Upper lobe of left lung (tissue), 4 donors: ENCODE measurements around the gene SLC25A44.

Experiments
- CTCF ChIP-seq, 6 experiments: fragments of 450-650 bp in 4 of 6; fragments of 200-600 bp in 2 of 6; sonication (generic) in 2 of 6; IDR thresholded peaks; one replicate each; pipeline ENCODE4 v1.5.1; 2016 to 2019; ENCODE audit warnings: antibody characterized with exemption in 6 of 6
- EP300 ChIP-seq, 4 donors: sonication (generic); formaldehyde crosslinking; IDR thresholded peaks; one replicate each; pipeline ENCODE4 v1.5.1; 2017; ENCODE audit warnings: antibody characterized with exemption in 4 of 4, control low read depth in 2 of 4
- POLR2A ChIP-seq, 4 donors: fragments of 450-650 bp; IDR thresholded peaks; one replicate each; pipeline ENCODE4 v1.5.1; 2016 to 2017; ENCODE audit warnings: antibody characterized with exemption in 4 of 4, mild to moderate bottlenecking in 2 of 4
- POLR2AphosphoS5 ChIP-seq, 2 donors: sonication (generic); formaldehyde crosslinking; IDR thresholded peaks; one replicate each; pipeline ENCODE4 v1.5.1; 2017; ENCODE audit warnings: antibody characterized with exemption in 2 of 2

- TF ChIP-seq CTCF (IDR thresholded peaks at IDR 0.05) (no peak), POLR2A (IDR thresholded peaks at IDR 0.05) (no peak), POLR2AphosphoS5 (IDR thresholded peaks at IDR 0.05) (no peak), EP300 (IDR thresholded peaks at IDR 0.05) (no peak)
Measured at GRCh38 chr1:156149374-156150332, 44.3 kb upstream of the SLC25A44 start.
